G401.6 (cell line): ENCODE data around the gene RAD23B.
"Not testable (repeated sequence)": the region's sequence is repeated elsewhere in the genome, so short reads cannot be mapped to it uniquely, and the experiment has no call there.

Source experiments
- FAIRE-seq: peaks from 2 replicates; lab custom pipeline; 2012; peaks lifted over from hg19 to GRCh38; lab: Jason Lieb, UNC

The RAD23B gene

DNA sequence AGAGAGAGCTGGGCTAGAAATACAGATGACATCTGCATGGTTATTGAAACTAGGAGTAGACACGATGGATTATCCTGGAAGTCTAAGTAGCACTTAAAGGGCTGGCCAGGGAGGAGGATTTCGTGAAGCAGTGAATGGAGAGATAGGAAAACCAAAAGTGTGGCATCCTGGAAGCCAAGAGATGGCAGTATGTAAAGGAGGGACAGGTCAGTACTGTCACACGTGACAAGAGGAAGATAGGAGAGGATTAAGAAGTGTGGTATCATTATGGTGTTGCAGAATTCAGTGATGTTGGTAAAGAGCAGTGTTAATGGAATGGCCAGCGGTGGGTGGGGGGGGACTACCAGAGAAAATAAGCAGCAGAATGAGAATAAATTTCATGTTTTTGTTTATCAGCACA lies 11.7 kb downstream of the RAD23B start:
- no peak for FAIRE-seq

DNA sequence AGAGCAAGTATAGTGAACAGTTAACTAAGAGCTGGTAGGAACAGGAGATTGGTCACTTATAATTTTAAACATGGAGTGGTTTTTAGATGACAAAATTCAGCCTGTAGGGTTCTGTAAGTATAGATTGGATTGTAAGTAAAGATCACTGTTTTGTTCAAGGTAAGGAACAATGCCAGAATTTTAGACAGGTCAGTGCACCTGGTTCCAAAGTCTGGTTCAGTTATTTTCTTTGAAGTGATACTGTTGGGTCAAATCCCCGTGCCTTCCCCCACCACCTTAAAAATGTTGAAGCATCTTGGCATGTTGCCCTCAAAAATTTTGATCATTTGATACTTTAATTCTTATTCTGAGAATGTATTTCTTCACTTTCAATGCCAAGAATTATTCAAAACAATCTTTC lies 12.9 kb downstream of the RAD23B start:
- no peak for FAIRE-seq

DNA sequence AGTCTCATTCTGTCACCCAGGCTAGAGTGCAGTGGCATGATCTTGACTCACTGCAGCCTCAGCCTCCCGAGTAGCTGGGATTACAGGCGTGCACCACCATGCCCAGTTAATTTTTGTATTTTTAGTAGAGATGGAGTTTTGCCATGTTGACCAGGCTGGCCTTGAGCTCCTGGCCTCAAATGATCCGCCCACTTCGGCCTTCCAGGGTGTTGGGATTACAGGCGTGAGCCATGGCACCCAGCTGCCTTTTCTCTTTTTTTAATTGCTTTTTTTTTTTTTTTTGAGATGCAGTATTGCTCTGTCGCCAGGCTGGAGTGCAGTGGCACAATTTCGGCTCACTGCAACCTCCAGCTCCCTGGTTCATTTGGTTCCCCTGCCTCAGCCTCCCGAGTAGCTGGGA lies 13.5 kb downstream of the RAD23B start:
- not testable (repeated sequence) for FAIRE-seq

DNA sequence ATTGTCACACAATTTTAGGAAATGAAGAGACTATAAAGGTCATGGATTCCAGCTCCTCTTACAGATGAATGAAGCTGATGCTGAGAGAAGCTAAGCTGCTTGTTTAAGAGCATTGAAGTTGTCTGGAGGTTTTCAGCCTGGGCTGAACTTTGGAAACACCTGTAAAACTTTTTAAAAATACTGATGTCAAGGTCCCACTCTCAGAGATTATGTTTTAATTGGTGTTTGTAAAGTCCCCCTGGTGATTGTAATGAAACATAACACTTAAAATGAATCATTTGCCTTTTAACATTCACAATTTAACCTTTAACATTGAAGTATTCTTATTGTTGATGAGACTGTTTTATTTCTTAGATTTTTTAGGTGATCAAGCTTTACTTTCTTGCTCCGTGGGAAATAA lies 16.4 kb downstream of the RAD23B start:
- peak; percentile 52 for FAIRE-seq

DNA sequence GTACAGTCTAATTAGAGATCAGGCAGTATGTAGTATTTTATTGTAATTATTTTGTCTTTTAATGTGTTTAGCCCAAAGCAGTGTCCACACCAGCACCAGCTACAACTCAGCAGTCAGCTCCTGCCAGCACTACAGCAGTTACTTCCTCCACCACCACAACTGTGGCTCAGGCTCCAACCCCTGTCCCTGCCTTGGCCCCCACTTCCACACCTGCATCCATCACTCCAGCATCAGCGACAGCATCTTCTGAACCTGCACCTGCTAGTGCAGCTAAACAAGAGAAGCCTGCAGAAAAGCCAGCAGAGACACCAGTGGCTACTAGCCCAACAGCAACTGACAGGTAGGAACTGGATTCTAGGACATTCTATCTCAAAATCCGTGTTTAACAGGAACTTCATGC lies 23.2 kb downstream of the RAD23B start:
- FAIRE-seq: no peak

DNA sequence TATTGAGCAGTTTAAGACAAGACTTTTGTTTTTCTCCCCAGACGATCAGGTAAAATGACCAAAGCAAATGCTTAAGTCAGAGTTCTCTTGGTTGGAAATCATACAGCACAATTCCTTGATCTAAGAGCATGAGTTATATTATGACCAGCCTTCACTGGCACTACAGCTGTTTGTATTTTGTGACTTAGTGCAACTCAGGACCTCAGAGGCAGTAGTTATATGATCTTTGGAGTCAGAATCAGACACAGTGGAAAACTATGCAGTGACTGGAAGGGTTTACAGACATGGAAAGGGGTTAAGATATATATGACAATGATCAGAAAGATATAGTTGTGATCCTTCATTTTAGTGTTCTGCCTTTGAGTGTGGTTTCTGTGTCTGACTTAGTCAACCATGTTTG lies 24.3 kb downstream of the RAD23B start:
- FAIRE-seq: no peak

DNA sequence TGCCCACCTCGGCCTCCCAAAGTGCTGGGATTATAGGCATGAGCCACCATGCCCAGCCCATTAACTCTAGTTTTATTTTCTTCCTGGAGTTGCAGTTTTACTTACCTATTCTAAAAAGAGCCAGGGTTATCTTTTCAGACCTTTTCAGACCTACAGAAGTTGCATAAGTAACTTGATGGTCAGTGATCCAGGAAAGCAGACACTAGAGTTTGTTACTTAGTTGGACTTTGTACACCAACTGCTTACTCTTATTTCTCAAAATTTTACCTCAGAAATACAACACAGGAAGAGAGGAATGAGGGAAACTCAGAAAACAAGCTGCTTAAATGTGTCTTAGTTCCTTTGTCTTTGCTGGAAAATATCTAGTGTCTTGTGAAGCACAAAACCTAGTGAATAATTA lies 25.4 kb downstream of the RAD23B start:
- FAIRE-seq: no peak

DNA sequence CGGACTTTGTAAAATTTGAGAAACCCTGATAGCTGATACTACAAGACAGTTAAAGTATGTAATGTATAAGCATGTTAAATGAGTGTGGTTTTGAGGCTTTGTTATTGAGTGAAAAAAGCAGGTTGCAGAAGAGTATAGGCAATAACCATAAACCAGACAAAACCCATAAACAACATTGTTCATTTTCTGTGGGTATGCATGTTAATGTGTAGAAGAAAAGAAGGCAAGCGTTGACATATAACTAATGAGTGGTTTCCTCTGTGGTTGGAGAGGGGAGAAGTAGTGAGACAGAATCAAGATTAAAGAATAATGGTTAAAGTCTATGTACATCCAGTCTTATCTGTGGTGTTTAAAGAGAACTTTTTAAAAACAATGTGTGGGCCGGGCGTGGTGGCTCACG lies 26.2 kb downstream of the RAD23B start:
- no peak for FAIRE-seq

DNA sequence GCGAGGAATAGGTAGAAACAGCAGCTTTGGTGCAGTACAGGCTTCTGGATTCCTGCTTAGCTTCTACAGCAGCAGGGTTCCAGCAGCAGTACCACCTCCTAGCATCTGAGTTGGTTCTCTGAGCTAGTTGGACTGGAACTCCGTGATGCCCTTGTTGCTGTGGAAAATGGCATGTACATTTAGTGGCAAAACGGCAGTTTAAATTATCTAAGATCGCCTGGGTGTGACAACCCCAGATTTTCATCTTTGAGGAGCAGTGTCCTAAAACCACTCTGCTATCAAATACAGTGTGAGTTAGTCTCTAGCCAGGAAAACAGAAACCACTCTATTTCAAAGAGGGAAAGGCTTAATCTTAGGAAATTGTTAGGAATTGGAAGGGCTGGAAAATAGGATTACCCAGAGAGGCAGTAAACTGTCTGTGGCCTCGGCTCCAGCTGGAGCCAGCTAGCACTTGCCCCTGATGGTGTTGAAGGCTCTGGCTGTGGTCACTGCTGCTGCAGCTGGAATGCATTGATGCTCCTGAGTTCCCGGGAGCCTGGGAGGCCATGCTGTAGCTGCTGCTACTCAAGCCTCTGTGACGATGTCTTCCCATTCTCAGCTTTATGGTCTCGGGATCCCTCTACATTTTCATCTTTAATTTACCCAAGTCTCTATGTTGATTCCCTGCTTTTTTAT lies 29.4 kb downstream of the RAD23B start:
- no peak for FAIRE-seq

DNA sequence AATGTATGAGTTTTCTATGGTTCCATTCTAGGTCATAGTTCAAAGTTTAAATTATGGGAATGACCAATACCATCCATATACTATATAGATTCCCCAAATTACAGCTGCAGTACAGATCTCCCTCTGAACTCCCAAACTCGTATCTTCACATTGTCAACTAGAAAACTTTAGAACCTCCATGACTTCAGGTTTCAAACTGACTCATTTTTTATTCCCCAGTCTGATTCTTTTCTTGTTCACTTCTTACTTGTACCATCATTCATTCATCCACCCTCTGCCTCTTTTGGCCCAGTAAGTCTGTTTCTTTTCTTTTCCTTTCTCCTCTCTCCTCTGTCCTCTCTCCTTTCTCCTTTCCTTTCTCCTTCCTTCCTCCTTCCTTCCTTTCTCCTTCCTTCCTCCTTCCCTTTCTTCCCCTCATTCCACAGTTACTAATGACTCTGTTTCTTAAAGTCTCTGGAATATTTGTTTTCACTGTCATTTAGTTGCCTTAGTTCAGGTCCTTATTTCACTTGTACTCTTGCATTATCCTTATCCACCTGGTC lies 30.5 kb downstream of the RAD23B start:
- FAIRE-seq: no peak

DNA sequence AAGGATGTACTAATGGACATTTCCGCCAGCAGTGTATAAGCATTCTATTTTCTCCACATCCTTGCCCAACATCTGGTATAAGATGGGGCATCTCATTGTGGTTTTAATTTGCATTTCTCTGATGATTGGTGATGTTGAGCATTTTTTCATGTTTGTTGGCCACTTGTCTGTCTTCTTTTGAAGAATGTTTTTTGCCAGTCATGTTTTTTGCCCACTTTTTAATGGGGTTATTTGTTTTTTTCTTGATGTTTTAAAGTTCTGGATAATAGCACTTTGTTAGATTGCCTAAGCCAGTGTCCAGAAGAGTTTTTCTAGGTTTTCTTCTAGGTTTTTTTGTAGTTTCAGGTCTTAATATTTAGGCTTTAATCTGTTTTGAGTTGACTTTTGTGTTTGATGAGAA lies 31.7 kb downstream of the RAD23B start:
- no peak for FAIRE-seq

DNA sequence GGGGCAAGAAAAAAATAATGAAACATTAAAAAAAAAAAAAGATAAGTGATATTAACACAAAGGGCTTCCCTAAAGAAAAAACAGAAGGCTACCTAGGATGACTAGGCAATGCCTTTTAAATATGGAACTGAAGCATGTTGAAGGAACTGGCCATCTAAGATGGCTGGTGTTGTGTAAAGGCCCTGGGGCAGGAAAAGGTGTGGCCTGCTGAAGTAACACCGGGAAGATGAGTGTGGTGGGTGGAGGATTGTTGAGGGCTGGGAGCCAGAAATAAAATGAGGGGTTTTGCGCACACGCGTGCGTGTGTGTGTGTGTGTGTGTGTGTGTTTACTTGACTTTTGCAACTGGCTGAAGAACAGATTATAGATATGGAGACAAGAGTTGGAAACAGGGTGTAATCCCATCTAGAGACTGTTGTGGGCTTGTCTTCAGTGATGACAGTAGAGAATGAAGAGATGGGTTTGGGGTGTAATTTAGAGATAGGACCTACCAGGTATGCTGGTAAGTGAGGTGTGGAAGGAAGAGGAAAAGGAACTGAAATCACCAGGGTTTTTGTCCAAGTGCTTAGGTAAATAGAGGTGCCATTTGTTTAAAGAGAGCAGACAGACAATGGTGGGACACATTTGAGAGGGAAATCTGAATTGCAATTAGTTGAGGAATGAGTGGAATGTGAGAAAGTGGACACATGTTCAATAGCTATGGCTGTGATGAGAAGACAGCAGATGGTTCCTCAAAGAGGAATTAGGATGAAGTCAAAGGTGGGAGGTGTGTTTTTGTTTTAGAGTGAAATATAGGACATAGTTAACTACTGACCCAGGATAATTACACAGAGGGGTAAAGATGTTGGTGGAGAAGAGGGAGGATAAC lies 33.9 kb downstream of the RAD23B start:
- FAIRE-seq: no peak

DNA sequence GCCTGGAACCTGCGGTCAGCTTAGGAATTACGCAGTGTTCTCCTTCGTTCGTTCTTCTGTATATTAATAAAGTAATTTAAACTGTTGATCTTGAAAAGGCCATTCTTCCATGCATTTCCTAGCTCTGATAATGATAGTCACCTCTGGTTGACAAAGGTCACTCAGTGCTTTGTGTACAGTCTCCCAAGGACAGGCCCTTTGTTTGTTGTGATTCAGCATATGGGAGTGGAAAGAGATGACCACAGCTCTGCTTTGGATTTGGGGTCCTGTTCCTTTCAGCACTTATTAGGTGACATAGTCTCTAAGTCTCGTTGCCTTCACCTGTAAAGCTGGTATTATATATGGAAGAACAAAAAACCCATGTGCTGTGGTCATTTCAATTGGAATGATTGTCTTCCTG lies 39.6 kb downstream of the RAD23B start:
- FAIRE-seq: no peak

DNA sequence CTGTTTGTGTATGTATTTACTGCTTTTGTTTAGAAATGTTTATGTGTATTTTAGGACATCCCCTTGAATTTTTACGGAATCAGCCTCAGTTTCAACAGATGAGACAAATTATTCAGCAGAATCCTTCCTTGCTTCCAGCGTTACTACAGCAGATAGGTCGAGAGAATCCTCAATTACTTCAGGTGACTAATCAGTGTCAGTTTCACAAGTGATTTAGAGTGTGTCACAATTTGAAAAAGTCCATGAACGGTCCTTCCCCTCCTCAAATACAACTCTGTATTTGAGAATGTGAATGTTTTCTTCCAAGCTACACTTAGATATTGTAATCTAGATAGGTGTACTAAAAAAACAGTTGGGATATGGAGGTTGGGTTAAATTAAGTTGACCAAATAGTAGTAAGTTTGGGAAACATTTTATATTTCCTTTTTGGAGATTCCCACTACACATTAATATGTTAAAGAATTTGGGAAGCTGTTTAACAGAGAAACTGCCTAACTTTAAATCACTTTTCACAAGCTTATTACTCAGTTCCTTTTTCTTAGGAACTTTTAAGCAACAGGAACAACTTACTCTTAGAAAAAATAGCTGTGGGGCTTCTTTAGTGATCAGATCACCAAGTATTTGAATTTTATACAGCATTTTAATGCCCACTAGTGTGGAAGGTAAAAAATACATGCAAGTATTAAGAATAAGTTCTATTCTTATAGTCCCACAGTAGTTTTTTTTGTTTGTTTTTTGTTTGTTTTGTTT lies 40.9 kb downstream of the RAD23B start:
- peak; percentile 30 for FAIRE-seq

DNA sequence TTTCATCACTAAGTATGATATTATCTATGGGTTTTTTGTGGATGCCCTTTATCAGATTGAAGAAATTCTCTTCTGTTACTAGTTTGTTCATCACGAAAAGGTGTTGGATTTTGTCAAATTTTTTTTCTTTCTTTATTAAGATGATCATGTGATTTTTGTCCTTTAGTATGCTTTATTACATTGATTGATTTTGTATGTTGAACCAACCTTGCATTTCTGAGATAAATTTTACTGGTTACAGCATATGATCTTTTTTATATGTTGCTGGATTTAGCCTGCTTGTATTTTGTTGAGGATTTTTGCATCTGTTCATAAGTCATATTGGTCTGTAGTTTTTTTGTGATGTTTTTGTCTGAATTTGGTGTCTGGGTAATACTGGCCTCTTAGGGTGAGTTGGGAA lies 42.8 kb downstream of the RAD23B start:
- FAIRE-seq: no peak

DNA sequence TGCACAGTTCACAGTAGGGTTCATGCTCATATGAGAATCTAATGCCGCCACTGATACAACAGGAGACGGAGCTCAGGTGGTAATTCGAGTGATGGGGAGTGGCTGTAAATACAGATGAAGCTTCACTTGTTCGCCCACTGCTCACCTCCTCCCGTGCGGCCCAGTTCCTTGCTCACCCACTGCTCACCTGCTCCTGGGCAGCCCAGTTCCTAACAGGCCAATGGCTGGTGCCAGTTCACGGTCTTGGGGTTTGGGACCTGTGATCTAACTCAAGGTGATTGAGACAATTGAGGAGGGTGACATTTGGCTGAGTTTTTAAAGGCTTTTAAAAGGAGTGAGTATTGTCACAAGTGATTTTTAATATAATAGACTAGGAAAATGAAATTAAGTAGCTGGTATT lies 45.4 kb downstream of the RAD23B start:
- no peak for FAIRE-seq

DNA sequence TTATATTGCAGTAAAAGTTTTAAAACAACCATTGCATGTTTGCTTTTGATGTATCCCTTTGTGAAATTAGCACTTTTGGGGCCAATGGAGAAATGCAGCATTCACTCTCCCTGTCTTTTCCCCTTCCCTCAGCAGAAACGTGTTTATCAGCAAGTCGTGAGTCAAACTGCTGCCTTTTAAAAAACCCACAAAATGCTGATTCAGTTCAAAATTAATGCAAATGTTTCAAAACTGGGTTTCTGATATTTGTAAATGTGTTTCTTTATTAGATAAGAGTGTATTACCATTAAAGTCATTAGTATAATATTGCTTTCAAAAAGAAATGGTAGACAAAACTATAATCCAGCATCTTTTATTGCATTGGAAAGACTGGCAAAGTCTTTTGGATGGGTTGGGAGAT lies 47.3 kb downstream of the RAD23B start:
- no peak for FAIRE-seq

DNA sequence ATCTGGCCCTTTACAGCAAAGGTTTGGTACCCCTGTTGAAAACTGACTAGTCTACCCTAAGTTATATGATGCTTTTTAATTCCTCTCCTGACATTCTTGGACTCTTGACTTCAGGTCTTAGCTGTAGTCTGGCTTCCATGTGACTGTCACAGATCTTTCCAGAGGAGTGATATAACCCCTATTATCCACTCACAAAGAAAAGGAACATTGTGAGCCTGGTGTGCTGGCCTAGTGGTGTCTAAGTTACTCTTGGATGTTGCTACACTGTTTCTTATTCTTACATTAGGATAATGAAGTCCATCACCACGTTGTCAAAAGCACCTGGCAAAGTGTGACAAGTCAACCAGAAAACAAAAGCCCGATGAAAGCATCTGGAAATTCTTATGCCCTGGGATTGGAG lies 49.8 kb downstream of the RAD23B start:
- no peak for FAIRE-seq

DNA sequence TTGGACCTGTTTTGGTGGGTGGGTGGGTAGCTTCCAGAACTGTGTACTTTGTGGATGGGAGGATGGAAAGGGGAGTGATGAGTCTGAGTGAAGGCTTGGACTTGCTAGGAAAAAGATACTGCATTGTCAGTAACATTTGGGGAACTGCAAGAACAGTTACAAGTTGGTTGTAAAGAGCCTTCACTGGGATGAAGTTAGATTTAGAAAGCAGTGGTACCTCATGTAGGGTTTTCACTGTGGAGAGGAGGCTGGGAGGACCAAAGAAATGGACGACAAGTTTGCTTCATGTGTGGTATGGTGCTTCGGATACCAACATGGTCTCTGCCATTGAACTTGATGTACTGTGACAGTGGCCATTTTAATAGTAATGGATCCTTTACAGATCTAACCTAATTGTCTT lies 50.3 kb downstream of the RAD23B start:
- FAIRE-seq: no peak

DNA sequence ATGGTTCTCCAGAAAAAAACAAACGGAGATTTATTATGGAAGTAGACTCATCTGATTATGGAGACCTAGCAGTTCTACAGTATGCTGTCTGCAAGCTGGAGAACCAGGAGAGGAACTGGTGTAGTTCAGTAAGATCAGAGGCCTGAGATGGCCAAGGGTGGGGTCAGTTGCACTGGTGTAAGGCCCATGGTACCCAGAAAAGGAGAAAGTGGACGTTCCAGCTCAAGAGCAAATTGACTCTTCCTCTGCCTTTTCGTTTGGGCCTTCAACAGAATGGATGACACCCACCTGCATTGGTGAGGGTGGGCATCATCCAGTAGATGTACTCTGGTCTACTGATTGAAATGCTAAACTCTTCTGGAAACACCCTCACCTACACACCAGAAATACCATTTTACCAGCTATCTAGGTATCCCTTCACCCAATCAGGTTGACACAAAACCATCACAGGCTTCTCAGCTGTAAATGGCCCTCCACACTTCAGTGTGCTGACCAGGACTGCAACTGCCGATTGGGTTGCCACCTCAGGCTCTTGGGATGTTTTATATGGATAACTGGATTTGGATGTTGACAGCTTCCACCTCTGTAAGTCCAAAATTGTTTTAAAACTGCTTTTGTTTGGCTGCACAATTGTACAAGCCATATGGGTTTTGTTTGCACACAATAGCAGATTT lies 51.2 kb downstream of the RAD23B start:
- no peak for FAIRE-seq

DNA sequence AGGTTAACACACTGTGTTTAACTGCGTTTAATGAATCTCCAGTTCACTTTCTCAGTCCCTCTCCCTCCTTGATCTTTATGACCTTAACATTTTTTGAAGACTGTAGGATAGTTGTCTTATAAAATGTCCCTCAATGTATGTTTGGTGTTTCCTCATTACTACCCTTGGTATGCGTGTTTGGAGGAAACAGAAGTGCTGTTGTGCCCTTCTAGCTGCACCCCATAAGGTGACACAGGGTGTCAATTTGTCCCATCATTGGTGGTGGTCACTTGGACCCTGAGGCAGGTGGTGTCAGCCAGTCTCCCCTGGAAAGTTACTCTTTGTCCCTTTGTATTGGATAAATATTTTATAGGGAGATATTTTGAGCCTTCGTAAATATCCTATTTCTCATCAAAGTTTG lies 52.3 kb downstream of the RAD23B start:
- FAIRE-seq: no peak

DNA sequence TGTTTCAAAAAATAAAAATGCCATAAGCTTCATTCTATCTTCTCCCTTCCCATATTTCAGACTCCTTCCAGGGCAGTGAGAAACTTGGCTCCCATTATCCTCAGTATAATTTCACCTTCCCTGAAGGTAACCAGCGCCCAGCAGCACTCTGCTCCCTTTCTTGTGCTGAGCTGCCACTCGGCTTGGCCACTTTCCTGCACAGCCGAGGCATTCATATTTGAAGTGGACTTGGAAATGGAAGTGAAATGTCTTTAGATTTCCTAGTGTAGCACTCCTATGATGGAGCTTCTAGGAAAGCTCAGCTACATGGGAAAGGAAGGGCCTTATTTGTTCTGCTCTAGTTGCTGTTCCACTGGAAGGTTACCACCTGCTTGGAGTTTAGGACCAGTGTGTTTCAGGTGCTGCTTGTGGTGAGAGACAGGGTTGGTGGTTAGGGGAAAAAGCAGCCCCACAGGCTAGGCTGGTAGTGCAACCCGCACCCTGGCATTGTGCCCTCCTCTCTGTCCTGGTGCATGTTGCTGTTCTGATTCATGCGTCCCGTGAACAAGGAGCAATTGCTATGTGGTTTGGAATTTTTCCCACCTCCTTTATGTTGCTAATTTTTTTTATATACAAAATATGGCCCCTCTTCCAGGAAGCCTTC lies 53.8 kb downstream of the RAD23B start:
- FAIRE-seq: no peak
